Raji (cell line): ENCODE results near the gene CORO6.

Experiments
- POLR2A ChIP-seq: IDR thresholded peaks from 2 replicates; pipeline ENCODE4 v1.6.1; 2011; ENCODE audit warnings: low read depth, low read length, control low read depth; ENCODE audit not compliant: insufficient read depth

Gene CORO6

GRCh38 chr17:29571883-29572681, 50.6 kb downstream of the CORO6 start:
- TF ChIP-seq POLR2A: no peak

- no peak for TF ChIP-seq POLR2A
These were observed 51.2 kb downstream of the CORO6 start for GRCh38 chr17:29571486-29571882.

GRCh38 chr17:29570521-29570920, 52.2 kb downstream of the CORO6 start:
- TF ChIP-seq POLR2A: no peak

- TF ChIP-seq POLR2A: no peak
These were observed 53.3 kb downstream of the CORO6 start for GRCh38 chr17:29569245-29569950.

- peak; percentile 87 for TF ChIP-seq POLR2A
These were observed 54.1 kb downstream of the CORO6 start, which contains the start of gene TP53I13 for GRCh38 chr17:29568331-29569244. Gene TP53I13, plus strand, starts transcription at chr17:29568701. Its CDS starts 58 bp downstream, at chr17:29568759.

GRCh38 chr17:29567554-29568330, 55.0 kb downstream of the CORO6 start:
- no peak; the same call in 1 of the 2 replicates for TF ChIP-seq POLR2A

- TF ChIP-seq POLR2A: no peak
These were observed 55.5 kb downstream of the CORO6 start for GRCh38 chr17:29567304-29567553.

- peak; percentile 37; the same call in 1 of the 2 replicates for TF ChIP-seq POLR2A
These were observed 56.0 kb downstream of the CORO6 start, which contains the start of gene ABHD15 for GRCh38 chr17:29566473-29567303. Gene ABHD15, minus strand, starts transcription at chr17:29567037. Its CDS starts 71 bp downstream, at chr17:29566966.

GRCh38 chr17:29565643-29566472, 56.9 kb downstream of the CORO6 start:
- TF ChIP-seq POLR2A: peak; percentile 53; the same call in 1 of the 2 replicates
